Keratinocyte (primary cell): ENCODE data around the gene SPRYD3. TPM values are rescaled to one million over a fixed set of nuclear protein-coding genes. Genes with fewer than 3 reads are reported as not detected.

Experiments
- DNase-seq: peaks from one replicate; pipeline ENCODE4 v3.0.0-alpha.2; 2011; ENCODE audit warnings: low read depth, missing footprints, low spot score
- FAIRE-seq: peaks from 2 replicates; lab custom pipeline; 2011; peaks lifted over from hg19 to GRCh38; lab: Jason Lieb, UNC
- H2AFZ ChIP-seq: 2 replicates; pipeline ENCODE4 v1.6.0; 2012; ENCODE audit warnings: low read length, control low read depth, inconsistent platforms; ENCODE audit not compliant: control insufficient read depth
- H3K27ac ChIP-seq: 2 replicates; pipeline ENCODE4 v1.5.1; 2011; ENCODE audit warnings: low read length; ENCODE audit not compliant: control insufficient read depth, insufficient read depth
- H3K27me3 ChIP-seq: 3 replicates; pipeline ENCODE4 v1.6.0; 2011; ENCODE audit warnings: low read length; ENCODE audit not compliant: control insufficient read depth, insufficient read depth; ENCODE audit errors: extremely low read depth
- H3K36me3 ChIP-seq, 2 experiments: 2 replicates in 1 of 2; 3 replicates in 1 of 2; pipeline ENCODE4 v1.5.1; 2011; ENCODE audit warnings: low read length in 2 of 2, mild to moderate bottlenecking in 1 of 2; ENCODE audit not compliant: control insufficient read depth in 2 of 2, insufficient read depth in 2 of 2; ENCODE audit errors: extremely low read depth in 1 of 2
- H3K4me1 ChIP-seq: 3 replicates; pipeline ENCODE4 v1.5.1; 2011; ENCODE audit warnings: low read length; ENCODE audit not compliant: control insufficient read depth, insufficient read depth; ENCODE audit errors: extremely low read depth
- H3K4me2 ChIP-seq: 3 replicates; pipeline ENCODE4 v1.6.0; 2011; ENCODE audit warnings: low read depth, low read length; ENCODE audit not compliant: control insufficient read depth, insufficient read depth; ENCODE audit errors: extremely low read depth
- H3K4me3 ChIP-seq, 3 experiments: fragments of 200-600 bp in 1 of 3; sonication (generic) in 1 of 3; 2 replicates in 2 of 3; 3 replicates in 1 of 3; pipeline ENCODE4 v1.5.1; 2011 to 2016; ENCODE audit warnings: low read length in 3 of 3, mild to moderate bottlenecking in 3 of 3, control low read depth in 2 of 3, inconsistent platforms in 1 of 3, low read depth in 1 of 3, mixed read lengths in 1 of 3, mixed run types in 1 of 3, moderate library complexity in 1 of 3; ENCODE audit not compliant: control insufficient read depth in 2 of 3, insufficient read depth in 2 of 3; ENCODE audit errors: extremely low read depth in 1 of 3
- H3K79me2 ChIP-seq: 2 replicates; pipeline ENCODE4 v1.6.0; 2012; ENCODE audit warnings: low read length; ENCODE audit not compliant: control insufficient read depth, insufficient read depth
- H3K9ac ChIP-seq: 3 replicates; pipeline ENCODE4 v1.6.0; 2011; ENCODE audit warnings: low read length; ENCODE audit not compliant: control insufficient read depth, insufficient read depth; ENCODE audit errors: extremely low read depth
- H3K9me1 ChIP-seq: 3 replicates; pipeline ENCODE4 v1.6.0; 2011; ENCODE audit warnings: low read length; ENCODE audit not compliant: control insufficient read depth, insufficient read depth; ENCODE audit errors: extremely low read depth
- H3K9me3 ChIP-seq: 2 replicates; pipeline ENCODE4 v1.5.1; 2012; ENCODE audit warnings: low read depth, low read length; ENCODE audit not compliant: control insufficient read depth
- H4K20me1 ChIP-seq: 3 replicates; pipeline ENCODE4 v1.6.0; 2011; ENCODE audit warnings: low read length; ENCODE audit not compliant: control insufficient read depth, insufficient read depth; ENCODE audit errors: extremely low read depth
- EZH2 ChIP-seq: IDR thresholded peaks from one replicate; pipeline ENCODE4 v1.6.1; 2012; ENCODE audit warnings: inconsistent platforms, mild to moderate bottlenecking, low read length, moderate library complexity
- dilution Hi-C: fragments of 300-500 bp; cut with MboI; formaldehyde crosslinking; loops from one replicate; pipeline ENCODE4 v1.7.0; 2020; ENCODE audit warnings: low sequenced_read_pairs; ENCODE audit not compliant: extremely low pct_ligation_motif_present
- polyA plus RNA-seq, 5 experiments: library from polyadenylated mRNA; depleted of rRNA in 3 of 5; stranded (reverse) in 3 of 5; stranded (forward) in 1 of 5; unstranded in 1 of 5; fragments of >200 nt; gene quantifications; 1 replicate in 1 of 5; 2 replicates in 3 of 5; 3 replicates in 1 of 5; pipeline versions ENCODE4 v1.2.1 to v1.2.3, GENCODE V29; 2011 to 2012; ENCODE audit warnings: missing spikeins in 2 of 5, low read depth in 1 of 5, low replicate concordance in 1 of 5
- TF ChIP-seq, protein P1 (sequence below), 3 experiments: IDR thresholded peaks in 1 of 3; conservative IDR thresholded peaks in 1 of 3; optimal IDR thresholded peaks in 1 of 3; 2 replicates in 2 of 3; 3 replicates in 1 of 3; pipeline versions ENCODE3 to v1.5.1; 2011; ENCODE audit warnings: low read length in 3 of 3, mild to moderate bottlenecking in 3 of 3, moderate library complexity in 2 of 3, control low read depth in 1 of 3, inconsistent platforms in 1 of 3; ENCODE audit not compliant: insufficient read depth in 2 of 3; ENCODE audit errors: extremely low read depth in 1 of 3

Gene SPRYD3
- polyA plus RNA-seq, 1 donor (not counting 4 experiments of a cell fraction or from before 2014, with no cell fraction given) = 27.5 TPM

DNA sequence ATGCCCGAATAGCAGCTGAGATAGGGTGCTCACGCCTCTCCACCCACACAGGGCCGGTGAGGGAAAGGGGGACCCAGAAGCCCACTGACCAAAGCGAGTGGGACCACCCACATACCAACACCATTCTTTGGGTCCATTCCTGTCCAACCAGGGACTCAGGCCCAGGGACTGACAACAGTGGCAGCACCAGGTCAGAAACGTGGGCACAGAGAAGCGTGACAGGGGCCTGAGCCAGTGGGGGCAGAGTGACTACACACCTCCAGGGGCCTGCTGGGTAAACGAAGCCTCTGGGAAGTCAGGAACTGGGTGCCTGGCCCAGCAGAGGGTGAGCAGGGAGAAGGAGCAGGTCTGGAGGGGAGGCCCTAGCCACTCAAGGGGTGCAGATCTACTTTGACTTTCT lies 13.7 kb downstream of the SPRYD3 start:
- H3K4me2 ChIP-seq = no peak overlapping the region
- no peaks in the 10 kb centered on the region for H3K9me3 ChIP-seq
- no peak overlapping the region for H3K9ac ChIP-seq
- H3K4me3 ChIP-seq = no peak overlapping the region
- H3K4me1 ChIP-seq = peaks cover 17% of the 10 kb centered on the region
- H3K36me3 ChIP-seq = peaks cover 22% of the 10 kb centered on the region in 2 experiments
- FAIRE-seq (no peak), DNase-seq (no peak)
- H3K79me2 ChIP-seq = no peaks in the 10 kb centered on the region
- TF ChIP-seq, protein P1, sequence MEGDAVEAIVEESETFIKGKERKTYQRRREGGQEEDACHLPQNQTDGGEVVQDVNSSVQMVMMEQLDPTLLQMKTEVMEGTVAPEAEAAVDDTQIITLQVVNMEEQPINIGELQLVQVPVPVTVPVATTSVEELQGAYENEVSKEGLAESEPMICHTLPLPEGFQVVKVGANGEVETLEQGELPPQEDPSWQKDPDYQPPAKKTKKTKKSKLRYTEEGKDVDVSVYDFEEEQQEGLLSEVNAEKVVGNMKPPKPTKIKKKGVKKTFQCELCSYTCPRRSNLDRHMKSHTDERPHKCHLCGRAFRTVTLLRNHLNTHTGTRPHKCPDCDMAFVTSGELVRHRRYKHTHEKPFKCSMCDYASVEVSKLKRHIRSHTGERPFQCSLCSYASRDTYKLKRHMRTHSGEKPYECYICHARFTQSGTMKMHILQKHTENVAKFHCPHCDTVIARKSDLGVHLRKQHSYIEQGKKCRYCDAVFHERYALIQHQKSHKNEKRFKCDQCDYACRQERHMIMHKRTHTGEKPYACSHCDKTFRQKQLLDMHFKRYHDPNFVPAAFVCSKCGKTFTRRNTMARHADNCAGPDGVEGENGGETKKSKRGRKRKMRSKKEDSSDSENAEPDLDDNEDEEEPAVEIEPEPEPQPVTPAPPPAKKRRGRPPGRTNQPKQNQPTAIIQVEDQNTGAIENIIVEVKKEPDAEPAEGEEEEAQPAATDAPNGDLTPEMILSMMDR (optimal IDR thresholded peaks at IDR 0.05 in 1 of 3, IDR thresholded peaks at IDR 0.05 in 1 of 3, conservative IDR thresholded peaks at IDR 0.05 in 1 of 3; ENCODE audit: extremely low read depth in 1 of 3, insufficient read depth in 2 of 3, low read length in 3 of 3) = no peak
- no peak for TF ChIP-seq EZH2
- H3K9me1 ChIP-seq = no peaks in the 10 kb centered on the region
- no peak overlapping the region for H2AFZ ChIP-seq
- H3K27ac ChIP-seq = no peak overlapping the region
- dilution Hi-C loops = no loop called here
- peaks cover 5% of the 10 kb centered on the region for H4K20me1 ChIP-seq
- no peaks in the 10 kb centered on the region for H3K27me3 ChIP-seq

DNA sequence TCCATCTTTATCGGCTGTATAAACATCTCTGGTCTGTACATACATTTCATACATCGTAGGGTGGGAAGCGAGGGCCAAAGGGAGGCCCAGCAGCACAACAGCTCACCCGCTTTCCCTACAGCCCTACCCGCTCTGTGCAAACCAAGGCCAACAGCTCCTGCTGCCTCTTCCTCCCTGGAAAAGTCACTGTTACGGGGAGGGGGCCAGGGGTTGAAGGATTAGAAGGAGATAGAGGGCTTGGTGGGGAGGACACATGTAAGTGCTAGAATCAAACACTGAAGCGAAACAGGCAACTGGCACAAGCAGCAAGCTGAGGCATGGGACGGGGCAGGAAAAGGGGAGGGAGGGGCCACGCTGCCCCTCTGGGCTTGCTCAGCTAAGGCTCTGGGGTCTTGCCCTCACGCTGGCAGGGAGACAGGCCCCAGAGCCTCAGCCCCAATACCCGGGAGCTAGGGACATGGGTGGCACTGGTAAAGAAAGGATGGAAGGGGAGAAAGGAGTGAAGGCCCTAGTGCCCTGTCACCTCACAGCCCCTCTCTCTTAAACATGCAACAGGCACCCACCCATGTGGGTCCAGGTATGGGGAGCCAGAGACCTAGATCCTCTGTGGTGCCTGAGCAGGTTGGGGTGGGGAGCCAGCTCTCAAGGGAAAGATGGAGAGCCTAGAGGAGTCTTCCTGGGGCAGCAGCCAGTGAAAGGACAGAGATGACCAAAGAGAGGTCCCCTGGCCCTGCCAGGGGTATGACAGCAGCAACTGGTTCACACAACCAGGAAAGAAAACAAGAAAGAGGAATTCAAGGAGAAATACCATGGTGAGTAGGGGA lies 14.4 kb downstream of the SPRYD3 start:
- Histone ChIP-seq H3K9ac (no peak overlapping the region), H3K27me3 (no peaks in the 10 kb centered on the region), H3K4me2 (no peak overlapping the region), H3K4me3 (no peak overlapping the region), H2AFZ (no peak overlapping the region), H3K27ac (no peak overlapping the region), H3K4me1 (peaks cover 17% of the 10 kb centered on the region), H3K9me1 (no peaks in the 10 kb centered on the region), H3K79me2 (no peaks in the 10 kb centered on the region), H3K36me3 (peaks cover 22% of the 10 kb centered on the region in 2 experiments), H4K20me1 (peaks cover 5% of the 10 kb centered on the region), H3K9me3 (no peaks in the 10 kb centered on the region)
- no peak for FAIRE-seq
- dilution Hi-C loops = no loop called here
- no peak for DNase-seq
- TF ChIP-seq, protein P1 (optimal IDR thresholded peaks at IDR 0.05 in 1 of 3, IDR thresholded peaks at IDR 0.05 in 1 of 3, conservative IDR thresholded peaks at IDR 0.05 in 1 of 3; ENCODE audit: extremely low read depth in 1 of 3, insufficient read depth in 2 of 3, low read length in 3 of 3) = no peak
- TF ChIP-seq EZH2 = no peak
